Fibroblast of skin of left quadriceps (primary cell): ENCODE results near the gene EPHB2.
"Not testable (repeated sequence)": the region's sequence is repeated elsewhere in the genome, so short reads cannot be mapped to it uniquely, and the experiment has no call there.

Source experiments
- DNase-seq, 2 experiments: peaks; one replicate each; pipeline ENCODE4 v3.0.0-alpha.2; 2013; ENCODE audit warnings: low read depth in 2 of 2

The EPHB2 gene

DNA sequence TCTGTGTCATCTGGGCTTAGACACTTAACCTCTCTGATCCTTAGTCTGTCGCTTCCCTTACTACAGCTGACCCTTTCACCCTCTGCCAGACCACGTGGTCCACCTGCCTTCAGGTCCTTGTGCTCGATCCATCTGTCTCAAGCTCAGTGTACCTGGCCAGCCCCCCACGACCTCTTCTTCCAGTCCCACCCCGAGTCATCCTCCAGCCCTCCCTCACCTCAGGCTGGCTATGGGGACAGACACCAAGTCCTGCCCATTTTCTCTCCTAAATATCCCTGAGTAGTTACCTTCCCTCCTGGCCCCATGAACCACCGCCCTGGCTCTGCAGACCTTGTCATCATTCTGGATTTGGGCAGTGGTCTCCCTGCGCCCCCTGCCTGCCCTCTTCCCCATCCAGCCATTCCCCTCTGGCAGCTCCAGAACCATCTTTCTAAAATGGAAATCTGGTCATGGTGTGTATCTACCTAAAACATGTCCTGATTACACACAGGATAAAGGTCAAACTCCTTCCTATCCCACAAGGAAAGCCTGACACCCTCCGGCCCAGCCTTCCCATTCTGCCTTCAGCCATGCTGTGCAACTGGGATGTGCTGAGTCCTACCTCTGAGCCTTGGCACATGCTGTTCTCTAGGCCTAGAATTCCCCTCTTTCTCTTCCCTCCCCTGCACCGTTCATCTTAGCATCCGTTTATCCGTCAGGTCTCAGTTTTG is 107.6 kb downstream of the EPHB2 start:
- no peak for DNase-seq

DNA sequence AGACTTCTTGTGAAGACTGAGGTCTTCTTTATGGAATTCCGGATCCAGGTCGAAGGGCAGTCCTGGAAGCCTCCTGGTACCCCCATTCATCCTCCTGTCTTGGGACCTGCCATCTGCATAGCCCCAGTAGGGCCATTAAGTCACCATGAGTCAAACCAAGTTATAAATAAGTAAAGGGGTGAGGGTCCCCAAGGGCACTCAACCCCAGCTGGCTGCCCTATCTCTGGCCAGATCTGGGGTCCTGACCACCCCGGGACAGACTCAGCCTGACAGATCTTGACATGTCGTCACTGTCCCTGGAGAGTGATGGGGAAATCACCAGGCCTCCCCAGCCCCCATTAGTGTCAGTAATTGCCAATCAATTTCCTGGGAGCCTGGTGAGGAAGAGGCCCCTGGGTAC is 108.7 kb downstream of the EPHB2 start:
- DNase-seq = no peak

DNA sequence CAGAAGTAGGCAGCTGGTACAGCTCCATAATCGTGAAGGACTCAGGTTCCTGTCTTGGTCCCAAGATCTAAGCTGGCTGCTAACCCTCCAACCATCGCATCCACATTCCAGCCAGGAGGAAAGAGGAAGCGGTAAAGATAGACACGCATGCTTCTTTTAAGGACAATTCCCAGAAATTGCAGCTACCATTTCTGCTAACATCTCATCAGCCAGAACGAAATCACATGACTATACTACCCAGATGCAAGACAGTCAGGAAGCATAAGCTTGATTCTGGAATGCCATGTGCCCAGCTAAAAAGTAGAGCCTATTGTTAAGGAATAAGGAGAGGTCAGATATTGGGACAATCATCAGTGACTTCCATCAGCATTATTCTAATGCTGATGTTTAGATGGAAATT is 110.4 kb downstream of the EPHB2 start:
- DNase-seq = no peak

DNA sequence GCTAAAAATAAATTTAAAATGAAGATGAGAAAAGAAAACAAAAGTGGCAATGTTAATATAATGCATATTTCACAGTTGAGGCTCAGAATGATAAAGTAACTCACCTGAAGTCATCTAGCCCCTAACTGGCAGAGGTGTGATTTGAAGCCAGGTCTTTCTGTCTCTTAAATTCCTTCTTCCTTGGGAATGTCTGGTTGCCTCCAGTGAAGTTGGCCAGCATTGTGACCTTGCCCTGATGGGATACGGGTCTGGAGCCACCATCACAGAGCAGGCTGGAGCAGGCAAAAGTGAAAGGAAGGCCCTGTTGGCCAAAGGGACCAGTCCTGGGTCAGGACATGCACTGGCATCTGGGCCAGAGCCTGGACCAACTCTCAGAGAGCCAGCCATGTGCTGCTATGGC is 111.7 kb downstream of the EPHB2 start:
- DNase-seq = no peak

DNA sequence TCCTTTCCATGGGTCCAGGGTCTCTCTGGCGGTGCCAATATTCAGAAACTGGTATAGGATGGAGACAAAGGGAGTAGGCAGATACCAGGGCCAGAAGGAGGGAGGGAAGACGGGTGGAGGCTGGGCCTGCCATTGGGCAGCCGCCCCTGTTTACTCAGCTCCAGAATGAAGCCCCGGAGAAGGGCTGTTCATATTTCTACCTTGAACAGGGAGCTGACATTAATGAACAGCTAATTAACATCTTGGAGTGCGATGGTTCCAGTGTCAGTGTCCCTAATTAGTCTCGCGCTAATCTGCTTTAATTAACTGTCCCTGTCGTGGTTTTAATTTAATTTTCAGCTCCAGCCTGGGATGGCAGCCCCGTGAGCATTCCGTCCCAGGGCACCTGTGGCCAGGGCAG is 113.8 kb downstream of the EPHB2 start:
- DNase-seq = no peak

DNA sequence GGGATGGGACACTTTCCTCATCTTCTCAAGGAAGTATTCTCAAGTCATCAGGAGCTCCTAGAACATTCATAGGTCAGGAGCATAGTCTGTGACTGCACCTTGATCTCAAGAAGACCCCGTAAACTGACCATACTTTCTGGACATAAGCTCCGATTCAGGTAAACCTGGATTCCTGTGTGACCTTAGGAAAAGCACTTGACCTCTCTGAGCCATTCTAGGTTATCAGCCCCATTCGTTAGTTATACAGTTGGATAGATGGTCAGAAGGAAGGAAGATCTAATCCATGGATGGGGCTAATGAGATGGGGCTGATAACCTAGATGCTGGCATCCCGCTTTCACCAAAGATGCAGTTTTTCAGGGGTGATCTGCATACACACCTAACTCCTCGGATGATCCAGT is 114.3 kb downstream of the EPHB2 start:
- DNase-seq = no peak

DNA sequence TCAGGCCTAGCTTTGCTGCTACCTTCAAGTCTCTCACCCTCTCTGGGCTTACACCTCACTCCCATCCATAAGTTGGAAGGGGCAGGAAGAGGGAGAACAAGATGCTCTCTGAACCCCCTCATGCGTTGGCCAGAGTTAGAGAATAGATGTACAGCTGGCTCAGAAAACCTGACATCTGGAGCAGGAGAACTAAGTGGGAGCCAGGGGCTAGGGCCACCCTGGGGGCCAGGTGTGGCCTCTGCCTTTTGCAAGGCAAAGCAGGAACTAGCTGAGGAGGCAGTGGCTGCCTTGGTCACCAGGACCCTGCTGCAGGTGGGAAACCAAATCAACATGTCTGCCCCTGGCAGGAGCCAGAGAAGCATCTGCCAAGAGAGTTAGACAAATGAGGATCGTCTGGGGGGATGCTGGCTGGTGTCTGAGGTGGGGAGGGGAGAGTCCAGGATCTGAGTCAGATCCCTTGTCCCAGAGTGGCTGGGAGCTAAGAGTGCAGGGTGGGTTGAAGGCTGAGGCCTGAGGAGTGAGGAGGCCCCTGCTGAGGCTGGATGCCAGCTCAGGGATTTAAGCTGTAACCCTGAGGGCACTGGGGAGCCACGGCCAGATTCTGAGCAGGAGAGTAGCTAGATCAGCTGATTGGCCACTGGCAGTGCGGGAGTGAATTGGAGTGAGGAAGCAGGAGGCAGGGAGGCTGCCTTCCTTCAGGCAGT is 115.0 kb downstream of the EPHB2 start:
- no peak for DNase-seq

DNA sequence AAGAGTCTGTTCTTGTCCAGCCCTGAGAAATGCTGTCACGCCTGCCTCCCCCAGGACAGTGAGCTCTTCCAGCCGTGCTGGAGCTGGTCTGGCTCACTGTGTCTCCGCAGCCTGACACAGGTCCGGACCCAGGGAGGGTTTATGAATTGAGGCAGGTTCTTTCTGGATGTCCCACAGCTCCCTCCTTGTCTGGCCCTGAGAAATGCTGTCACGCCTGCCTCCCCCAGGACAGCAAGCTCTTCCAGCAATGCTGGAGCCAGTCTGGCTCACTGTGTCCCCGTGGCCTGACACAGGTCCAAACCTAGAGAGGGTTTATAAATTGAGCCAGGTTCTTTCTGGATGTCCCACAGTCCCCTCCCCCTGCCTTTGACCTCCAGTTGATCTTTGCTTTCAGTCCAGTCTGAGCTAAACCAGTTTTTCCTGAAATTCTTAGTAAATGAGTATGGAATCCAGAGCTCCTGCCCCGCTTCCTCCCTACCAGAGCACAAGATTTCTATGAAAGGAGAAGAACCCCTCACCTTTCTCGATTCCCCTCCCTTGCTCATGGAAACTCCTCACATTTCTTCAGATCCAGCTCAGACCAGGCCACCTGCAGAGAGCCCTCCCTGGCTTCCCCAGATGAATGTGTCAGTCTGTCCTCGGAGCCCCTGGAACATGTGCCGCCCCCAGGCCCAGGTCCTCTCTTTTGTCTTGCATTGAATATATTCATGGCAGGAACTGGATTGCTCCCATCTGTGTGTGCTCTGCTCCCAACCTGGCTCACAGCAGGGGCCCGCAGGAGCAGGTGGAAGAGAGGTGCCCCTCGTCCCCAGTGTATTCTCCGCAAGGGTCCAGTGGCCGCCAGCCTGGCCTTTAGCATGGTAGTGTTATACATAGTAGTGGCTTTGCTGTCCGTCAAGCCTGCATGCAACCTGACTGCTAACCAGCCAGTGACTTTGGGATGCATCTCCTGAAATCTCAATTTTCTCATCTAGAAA is 116.3 kb downstream of the EPHB2 start:
- no peak for DNase-seq

DNA sequence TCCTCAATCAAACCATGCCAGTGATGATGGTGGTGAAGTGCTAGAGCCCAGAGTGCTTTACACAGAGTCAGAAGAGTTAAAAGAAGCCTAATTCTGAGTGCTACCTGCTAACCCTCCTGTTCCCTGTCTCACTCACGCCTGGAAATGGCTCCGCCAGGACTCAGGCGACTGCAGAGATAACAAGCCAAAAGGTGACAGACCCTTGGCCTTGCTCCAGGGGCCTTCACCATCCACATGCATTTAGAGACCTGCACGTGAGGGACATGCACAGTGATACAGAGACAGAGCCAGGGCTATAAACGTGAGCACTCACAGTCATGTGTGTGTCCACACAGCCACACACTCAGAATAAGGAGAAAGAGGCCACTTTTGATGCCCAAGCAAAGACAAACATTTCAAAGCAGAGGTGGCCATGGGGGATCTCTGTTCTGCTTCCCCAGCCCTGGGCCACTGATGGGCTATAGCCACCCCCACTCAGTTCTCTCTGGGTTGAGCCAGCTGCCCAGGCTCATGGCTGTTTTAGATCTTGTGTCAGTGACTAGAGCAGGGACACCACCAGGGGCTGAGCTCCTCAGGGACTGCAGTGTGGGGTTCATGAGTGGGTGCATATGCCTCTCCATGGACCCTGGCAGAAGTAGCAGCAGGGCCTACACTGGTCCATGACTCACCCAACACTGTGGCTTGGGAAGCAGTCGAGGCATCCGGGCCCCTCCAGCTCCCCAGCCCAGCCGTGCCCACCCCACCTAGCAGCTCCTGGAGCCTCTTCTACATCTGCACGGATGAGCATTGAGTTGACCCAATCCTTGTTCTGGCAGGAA is 117.2 kb downstream of the EPHB2 start:
- no peak for DNase-seq

DNA sequence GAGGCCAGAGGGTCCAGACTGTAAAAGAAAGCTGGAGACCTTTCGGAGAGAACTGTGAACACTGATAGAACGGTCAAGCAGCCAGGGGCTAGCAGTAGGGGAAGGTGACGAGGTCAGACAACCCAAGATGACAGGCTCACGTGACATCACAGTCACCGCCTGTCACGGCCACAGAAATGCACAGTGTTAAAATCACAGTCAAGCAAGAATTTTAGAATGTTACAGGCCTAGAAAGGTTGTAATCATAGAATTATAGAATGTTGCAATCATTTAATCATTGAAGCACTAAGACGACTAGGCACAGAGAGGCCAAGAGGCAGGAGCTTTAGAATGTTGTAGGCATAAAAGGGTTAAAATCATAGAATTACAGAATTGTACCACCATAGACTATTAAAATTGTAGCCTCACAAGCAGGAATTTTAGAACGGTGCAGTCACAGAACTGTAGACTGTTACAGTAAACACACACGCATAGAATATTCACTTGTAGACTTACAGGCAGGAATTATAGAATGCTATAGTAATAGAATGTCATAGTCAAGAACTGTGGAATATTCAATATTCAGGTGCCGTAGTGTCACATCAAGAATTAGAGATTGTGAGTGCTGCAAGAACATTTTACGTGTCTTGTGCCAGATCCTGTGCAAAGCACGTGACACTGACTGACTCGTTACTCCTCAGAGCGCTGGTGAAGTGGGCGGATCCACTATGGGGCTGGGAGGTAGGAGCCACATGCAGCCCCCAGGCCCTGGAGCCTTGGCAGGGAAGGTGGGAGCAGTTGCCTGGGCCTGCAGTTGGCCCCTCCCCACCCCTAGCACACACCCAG is 118.1 kb downstream of the EPHB2 start:
- no peak for DNase-seq

DNA sequence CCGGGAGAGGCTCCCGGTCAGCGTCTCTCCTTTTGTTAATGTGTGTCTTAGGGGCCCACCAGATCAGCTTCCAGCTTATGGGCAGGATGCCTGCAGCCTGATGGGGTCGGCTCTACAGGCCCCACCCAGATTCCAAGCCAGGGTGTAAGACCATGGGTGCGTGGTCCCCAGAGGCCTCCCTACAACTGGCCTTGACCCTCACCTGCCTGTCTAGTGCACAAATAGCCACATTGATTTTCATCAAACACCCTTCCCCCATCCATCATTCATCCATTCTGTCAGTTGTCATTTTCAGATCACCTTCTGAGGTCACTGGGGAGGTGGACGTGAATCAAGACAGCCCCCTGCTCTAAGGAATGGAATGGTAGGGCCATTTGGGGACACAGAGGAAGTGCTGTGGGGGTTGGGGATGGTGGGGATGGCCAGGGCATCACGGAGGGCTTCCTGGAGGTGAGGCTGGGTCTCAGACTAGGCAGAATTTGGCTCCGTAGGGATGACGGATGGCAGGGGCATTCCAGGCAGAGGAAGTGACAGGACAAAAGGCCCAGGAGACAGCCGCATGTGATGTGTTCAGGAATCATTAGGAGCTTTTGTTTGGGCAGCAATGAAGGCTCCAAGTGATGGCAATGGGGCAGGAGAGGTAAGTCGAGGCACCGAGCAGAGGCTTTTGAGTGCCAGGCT is 118.8 kb downstream of the EPHB2 start:
- no peak for DNase-seq

DNA sequence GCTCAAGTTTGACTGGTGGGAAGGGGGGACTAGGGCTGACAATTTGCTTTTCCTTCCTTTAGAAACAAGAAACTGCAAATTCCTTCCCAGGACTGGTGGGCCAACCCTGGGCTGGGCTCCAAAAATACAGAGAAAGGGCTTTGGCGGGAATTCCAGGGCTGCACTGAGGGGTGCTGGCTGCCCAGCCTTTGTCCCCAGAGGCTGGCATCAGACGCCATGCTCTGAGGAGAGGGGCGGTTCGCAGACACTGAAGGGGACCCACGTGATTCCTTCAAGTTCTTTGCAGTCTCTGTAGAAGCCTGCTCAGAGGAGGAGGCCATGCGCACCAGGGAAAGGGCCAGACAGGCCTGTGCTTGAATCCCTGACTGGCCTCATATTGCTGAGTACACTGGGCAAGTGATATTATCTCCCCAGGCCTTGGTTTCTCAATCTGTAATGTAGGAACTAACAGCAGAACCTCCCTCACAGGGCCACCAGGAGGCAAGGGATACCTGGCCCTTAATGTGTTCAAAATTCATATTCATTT is 119.5 kb downstream of the EPHB2 start:
- no peak for DNase-seq

DNA sequence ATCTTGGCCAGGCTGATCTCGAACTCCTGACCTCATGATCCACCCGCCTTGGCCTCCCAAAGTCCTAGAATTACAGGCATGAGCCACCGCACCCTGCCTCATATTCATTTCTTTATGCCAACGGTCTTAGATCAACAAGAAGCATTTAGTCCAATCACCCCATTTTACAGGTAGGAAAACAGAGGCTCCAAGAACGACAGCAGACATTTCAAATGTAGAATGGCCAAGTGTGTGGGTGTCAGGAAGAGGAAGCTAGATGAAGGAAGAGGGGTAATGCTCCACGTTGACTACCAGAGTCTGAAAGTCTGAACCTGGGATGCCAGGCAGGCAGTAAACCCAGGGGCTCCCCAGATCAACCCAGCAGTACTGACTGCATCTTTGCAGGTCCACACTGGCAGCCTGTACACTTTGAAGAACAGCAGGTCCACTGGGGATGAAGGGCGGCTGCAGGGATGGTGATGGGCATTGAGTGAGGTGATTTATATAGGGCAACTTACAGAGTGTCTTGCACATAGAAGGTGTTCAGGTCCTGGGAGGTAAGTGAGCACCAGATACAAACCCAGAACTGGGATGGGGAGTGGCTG is 120.2 kb downstream of the EPHB2 start:
- DNase-seq = no peak

DNA sequence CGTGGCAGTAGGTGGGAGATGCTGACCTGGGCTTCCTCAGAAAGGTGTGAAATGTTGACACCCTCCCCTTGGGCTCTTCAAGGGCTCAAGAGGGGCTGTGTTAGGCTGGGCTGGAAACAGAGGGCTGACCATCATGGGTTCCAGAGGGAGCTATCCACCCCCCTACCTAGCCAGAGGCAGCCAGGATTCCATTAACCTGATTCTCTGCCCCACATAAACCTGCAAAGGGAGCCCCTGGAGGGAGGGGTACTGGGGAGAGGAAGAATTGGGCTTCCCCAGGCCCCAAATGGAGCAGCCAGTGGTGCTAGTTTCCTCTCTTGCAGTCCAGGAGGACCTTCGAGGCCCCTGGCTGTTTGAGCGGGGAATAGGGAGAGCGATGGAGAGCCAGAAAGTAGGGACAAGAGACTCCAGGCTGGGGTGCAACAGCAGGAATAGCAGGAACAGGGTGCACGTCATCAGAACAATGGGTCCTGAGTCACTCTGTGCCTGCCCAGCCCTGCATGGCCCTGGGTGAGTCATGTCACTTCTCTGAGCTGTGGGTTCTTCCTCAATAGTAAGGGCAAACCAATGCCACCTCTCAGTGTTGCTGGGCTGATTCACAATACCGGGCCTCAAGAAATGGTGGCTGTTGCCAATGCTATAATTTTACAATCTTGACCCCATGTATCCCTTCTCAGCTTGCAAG is 121.2 kb downstream of the EPHB2 start:
- peak; percentile 23 to 34 for DNase-seq

DNA sequence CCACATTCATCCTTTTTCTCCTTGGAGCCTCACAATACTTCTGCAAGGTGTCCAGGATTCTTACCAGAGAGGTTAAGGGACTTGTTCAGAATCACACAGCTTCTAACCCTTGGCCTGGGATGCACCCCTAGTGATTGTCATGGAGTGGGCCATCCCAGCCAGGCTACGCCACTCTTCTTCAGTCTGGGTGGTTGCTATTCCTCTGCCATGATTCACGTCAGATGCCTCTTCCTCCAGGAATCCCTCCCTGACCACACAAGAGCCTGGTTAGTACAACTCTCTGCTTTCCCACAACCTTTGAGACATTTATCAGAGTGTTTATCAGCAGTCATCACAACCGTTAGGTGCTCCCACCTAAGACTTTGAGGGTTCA is 121.8 kb downstream of the EPHB2 start:
- no peak for DNase-seq

DNA sequence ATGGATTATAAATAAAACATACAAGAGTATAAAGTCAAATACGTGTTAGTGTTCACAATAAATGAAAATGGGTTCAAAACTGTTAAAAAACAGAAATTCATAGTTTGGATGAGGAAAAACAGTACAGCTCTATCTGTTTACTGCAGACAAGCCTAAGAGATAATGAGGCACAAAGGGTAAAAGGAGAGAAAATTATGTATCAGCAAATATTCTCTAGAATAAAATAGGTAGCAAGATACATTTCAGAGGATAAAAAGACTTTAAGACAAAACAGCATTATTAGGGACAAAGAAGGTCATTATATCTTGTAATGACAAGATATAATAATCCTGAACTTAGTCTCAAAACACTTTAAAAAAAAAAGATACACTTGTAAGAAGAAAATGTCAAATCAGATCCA is 123.1 kb downstream of the EPHB2 start:
- DNase-seq = no peak

DNA sequence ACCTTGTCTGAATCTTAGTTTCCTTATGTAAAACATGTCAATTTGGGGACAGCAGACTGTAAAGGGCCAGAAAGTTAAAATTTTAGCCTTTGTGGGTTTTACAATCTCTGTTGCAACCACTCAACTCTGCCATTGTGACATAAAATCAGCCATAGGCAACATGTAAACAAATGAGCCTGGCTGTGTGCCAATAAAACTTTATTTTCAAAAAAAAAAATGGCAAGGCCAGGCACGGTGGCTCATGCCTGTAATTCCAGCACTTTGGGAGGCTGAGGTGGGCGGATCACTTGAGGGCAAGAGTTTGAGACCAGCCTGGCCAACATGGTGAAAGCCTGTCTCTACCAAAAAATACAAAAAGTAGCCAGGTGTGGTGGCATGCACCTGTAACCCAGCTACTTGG is 123.8 kb downstream of the EPHB2 start:
- not testable (repeated sequence) for DNase-seq

DNA sequence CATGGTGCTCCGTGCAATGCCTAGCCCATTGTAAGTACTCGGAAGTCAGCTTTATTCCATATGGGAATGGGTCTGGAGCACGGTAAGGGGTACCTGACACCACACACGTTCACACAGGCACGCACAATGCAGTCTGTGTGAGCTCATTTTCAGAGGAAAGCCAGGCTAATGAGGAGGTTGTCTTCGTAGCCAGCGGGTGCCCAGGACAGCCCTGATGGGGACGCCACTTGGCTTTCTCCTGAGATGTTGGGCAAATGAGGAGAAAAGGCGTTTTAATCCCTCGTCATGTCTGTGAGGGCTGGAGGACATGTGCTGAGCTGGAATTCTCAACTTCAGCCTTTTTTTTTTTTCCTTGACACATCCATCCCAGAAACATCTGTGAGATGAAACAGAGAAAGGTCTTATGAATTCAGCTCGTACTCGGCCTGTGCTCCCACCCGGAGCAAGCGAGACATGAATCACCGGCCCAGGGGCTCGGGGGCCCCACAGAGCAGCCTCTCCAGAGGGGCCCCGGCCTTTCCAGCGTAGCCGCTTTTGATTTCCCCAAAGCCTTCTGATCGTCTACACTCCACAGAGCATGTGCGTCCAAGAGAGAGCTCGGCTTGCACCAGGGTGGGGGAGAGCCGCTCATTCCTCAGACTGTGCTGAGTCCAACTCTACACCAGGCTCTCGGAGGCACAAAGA is 125.1 kb downstream of the EPHB2 start:
- DNase-seq = peak; percentile 38 to 50
